Effector memory CD4-positive, alpha-beta T cell (primary cell): ENCODE results near the gene ZNF407.

Source experiments
- DNase-seq, 3 donors: peaks; one replicate each; pipeline ENCODE4 v3.0.0-alpha.2; 2020
- H3K27ac ChIP-seq: 2 replicates; pipeline ENCODE4 v1.7.0; 2013; ENCODE audit warnings: mild to moderate bottlenecking, low read length, moderate library complexity; ENCODE audit not compliant: insufficient read depth, poor library complexity, severe bottlenecking
- H3K27me3 ChIP-seq: replicated peaks from 2 replicates; pipeline ENCODE4 v1.7.0; 2013; ENCODE audit warnings: mild to moderate bottlenecking, low read length; ENCODE audit not compliant: insufficient read depth, control insufficient read depth, poor library complexity, severe bottlenecking
- H3K36me3 ChIP-seq: 2 replicates; pipeline ENCODE4 v1.7.0; 2013; ENCODE audit warnings: mild to moderate bottlenecking, low read length, moderate library complexity; ENCODE audit not compliant: control insufficient read depth, insufficient read depth
- H3K4me1 ChIP-seq: 2 replicates; pipeline ENCODE4 v1.7.0; 2013; ENCODE audit warnings: low read length, mild to moderate bottlenecking; ENCODE audit not compliant: control insufficient read depth, insufficient read depth, poor library complexity, severe bottlenecking
- H3K4me3 ChIP-seq: 2 replicates; pipeline ENCODE4 v1.7.0; 2013; ENCODE audit warnings: low read length, low read depth, mild to moderate bottlenecking; ENCODE audit not compliant: insufficient read depth, poor library complexity, severe bottlenecking
- H3K9me3 ChIP-seq: 2 replicates; pipeline ENCODE4 v1.7.0; 2013; ENCODE audit warnings: mild to moderate bottlenecking, low read length, moderate library complexity; ENCODE audit not compliant: control insufficient read depth

The ZNF407 gene

GRCh38 chr18:74916773-74917393 is 319.2 kb downstream of the ZNF407 start:
- Histone ChIP-seq H3K4me3 (no peak overlapping the region), H3K36me3 (no peaks in the 10 kb centered on the region), H3K27ac (no peak overlapping the region), H3K27me3 (no peaks in the 10 kb centered on the region), H3K4me1 (no peaks in the 10 kb centered on the region), H3K9me3 (no peaks in the 10 kb centered on the region)
- DNase-seq = no peak

GRCh38 chr18:74918276-74918790 is 320.7 kb downstream of the ZNF407 start:
- Histone ChIP-seq H3K9me3 (no peaks in the 10 kb centered on the region), H3K36me3 (no peaks in the 10 kb centered on the region), H3K4me3 (no peak overlapping the region), H3K27ac (no peak overlapping the region), H3K4me1 (no peaks in the 10 kb centered on the region), H3K27me3 (no peaks in the 10 kb centered on the region)
- DNase-seq = no peak

- H3K36me3 ChIP-seq = no peaks in the 10 kb centered on the region
- H3K4me3 ChIP-seq = no peak overlapping the region
- H3K4me1 ChIP-seq = no peaks in the 10 kb centered on the region
- no peaks in the 10 kb centered on the region for H3K27me3 ChIP-seq
- H3K9me3 ChIP-seq = no peaks in the 10 kb centered on the region
- no peak overlapping the region for H3K27ac ChIP-seq
- DNase-seq = no peak
Observed at GRCh38 chr18:74921057-74921820, 323.6 kb downstream of the ZNF407 start.

- Histone ChIP-seq H3K27ac (no peak overlapping the region), H3K36me3 (no peaks in the 10 kb centered on the region), H3K27me3 (no peaks in the 10 kb centered on the region), H3K9me3 (no peaks in the 10 kb centered on the region), H3K4me3 (no peak overlapping the region), H3K4me1 (no peaks in the 10 kb centered on the region)
- no peak for DNase-seq
Observed at GRCh38 chr18:74926051-74926450, 328.4 kb downstream of the ZNF407 start.

- no peak overlapping the region for H3K4me3 ChIP-seq
- H3K27ac ChIP-seq = no peak overlapping the region
- H3K36me3 ChIP-seq = no peaks in the 10 kb centered on the region
- no peaks in the 10 kb centered on the region for H3K9me3 ChIP-seq
- H3K4me1 ChIP-seq = no peaks in the 10 kb centered on the region
- no peak for DNase-seq
- H3K27me3 ChIP-seq = no peaks in the 10 kb centered on the region
Observed at GRCh38 chr18:74928194-74928968, 330.7 kb downstream of the ZNF407 start.

GRCh38 chr18:74929110-74929509 is 331.4 kb downstream of the ZNF407 start:
- no peaks in the 10 kb centered on the region for H3K27me3 ChIP-seq
- no peaks in the 10 kb centered on the region for H3K9me3 ChIP-seq
- H3K36me3 ChIP-seq = no peaks in the 10 kb centered on the region
- no peak for DNase-seq
- no peak overlapping the region for H3K27ac ChIP-seq
- H3K4me3 ChIP-seq = no peak overlapping the region
- no peaks in the 10 kb centered on the region for H3K4me1 ChIP-seq

GRCh38 chr18:74930616-74931015 is 332.9 kb downstream of the ZNF407 start:
- Histone ChIP-seq H3K36me3 (no peaks in the 10 kb centered on the region), H3K4me1 (no peaks in the 10 kb centered on the region), H3K9me3 (no peaks in the 10 kb centered on the region), H3K27me3 (no peaks in the 10 kb centered on the region), H3K4me3 (no peak overlapping the region), H3K27ac (no peak overlapping the region)
- DNase-seq = no peak

- H3K27ac ChIP-seq = no peak overlapping the region
- H3K4me3 ChIP-seq = no peak overlapping the region
- no peaks in the 10 kb centered on the region for H3K4me1 ChIP-seq
- H3K36me3 ChIP-seq = no peaks in the 10 kb centered on the region
- no peak for DNase-seq
- no peaks in the 10 kb centered on the region for H3K9me3 ChIP-seq
- H3K27me3 ChIP-seq = no peaks in the 10 kb centered on the region
Observed at GRCh38 chr18:74933930-74934329, 336.3 kb downstream of the ZNF407 start.

GRCh38 chr18:74935434-74935833 is 337.8 kb downstream of the ZNF407 start:
- no peak for DNase-seq
- Histone ChIP-seq H3K27ac (no peak overlapping the region), H3K4me3 (no peak overlapping the region), H3K4me1 (no peaks in the 10 kb centered on the region), H3K9me3 (no peaks in the 10 kb centered on the region), H3K27me3 (no peaks in the 10 kb centered on the region), H3K36me3 (no peaks in the 10 kb centered on the region)

- H3K4me1 ChIP-seq = no peaks in the 10 kb centered on the region
- no peak overlapping the region for H3K4me3 ChIP-seq
- no peak for DNase-seq
- no peaks in the 10 kb centered on the region for H3K36me3 ChIP-seq
- H3K9me3 ChIP-seq = no peaks in the 10 kb centered on the region
- H3K27me3 ChIP-seq = no peaks in the 10 kb centered on the region
- no peak overlapping the region for H3K27ac ChIP-seq
Observed at GRCh38 chr18:74936343-74936742, 338.7 kb downstream of the ZNF407 start.
